SHP77 treated with DMSO at 0.1 percent for 48 hours (cell line): ENCODE measurements around the gene TDRD6.
"Not testable (repeated sequence)": the region's sequence is repeated elsewhere in the genome, so short reads cannot be mapped to it uniquely, and the experiment has no call there.

Experiments used
- DNase-seq: peaks from one replicate; lab custom pipeline; 2025; lab: John Stamatoyannopoulos, UW

TDRD6 gene

DNA sequence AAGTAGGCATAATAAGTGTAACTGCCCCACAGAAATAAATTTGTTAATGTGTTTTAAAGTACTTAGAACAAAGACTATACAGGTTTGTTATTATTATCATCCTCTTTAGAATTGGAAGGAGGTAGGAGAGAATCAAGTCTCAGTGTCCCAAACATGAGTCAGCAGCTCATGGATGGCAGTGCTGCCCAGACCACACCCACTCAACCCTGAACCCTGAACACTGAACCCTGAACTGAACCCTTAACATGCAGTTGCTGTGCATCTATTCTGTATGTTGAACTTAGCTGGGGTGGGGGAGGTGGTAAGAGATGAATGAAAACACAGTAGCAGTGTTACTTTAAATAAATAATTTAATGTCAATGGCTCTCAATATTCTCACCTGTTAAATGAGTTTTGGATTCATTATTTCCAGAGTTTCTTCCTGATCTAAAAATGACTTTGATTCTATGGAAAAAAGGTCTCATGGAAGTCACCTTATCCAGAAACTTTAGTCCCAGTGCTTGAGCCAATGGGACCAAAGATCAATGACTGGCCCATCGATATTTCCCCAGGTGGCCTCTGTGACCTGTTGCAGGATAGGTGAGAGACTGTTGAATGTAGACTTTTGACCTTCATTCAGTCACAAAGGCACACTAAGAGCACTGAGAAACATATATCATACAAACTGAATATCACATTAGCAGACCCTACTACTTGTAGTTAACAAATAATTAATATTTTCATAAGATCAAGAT lies 55.9 kb downstream of the TDRD6 start:
- no peak for DNase-seq

DNA sequence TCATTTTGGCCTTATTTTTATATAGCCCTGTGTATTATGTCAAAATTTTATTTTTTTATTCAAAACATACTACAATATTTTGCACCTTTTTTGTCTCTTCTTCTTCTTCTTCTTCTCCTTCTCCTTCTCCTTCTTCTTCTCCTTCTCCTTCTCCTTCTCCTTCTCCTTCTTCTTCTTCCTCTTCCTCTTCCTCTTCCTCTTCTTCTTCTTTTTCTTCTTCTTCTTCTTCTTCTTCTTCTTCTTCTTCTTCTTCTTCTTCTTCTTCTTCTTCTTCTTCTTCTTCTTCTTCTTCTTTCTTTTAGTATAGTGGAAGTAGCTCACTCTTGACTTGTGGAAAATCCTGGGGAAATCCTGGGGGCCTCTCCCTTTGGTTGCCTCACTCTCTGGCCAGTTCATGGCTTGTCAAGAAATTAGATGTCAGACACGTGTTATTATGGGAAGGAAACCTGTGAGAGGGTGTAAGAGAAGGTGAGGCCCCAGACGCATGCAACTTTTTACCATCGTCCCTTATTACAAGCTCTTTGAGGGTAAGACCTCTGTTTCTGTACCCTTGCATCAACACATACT lies 56.6 kb downstream of the TDRD6 start:
- not testable (repeated sequence) for DNase-seq

- no peak for DNase-seq
Observed at GRCh38 chr6:46745973-46746372, 58.3 kb downstream of the TDRD6 start.

DNA sequence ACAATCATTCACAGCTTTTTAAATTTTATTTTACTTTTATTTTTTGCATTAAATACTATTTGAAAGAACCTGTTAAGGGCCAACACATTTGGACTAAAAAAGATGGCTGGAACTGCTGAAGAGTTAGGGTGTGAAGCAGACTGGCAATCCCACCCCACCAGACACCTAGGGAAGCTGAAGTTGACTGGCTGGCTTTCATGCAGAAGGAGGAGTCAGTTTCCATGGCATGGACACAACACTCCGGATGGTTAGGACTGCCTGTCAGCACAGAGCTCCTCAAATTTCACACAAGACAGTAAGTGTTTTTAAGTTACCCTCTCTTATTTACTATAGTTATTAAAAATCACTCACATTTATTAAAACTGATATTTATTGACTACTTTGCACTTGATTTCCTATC lies 59.0 kb downstream of the TDRD6 start, which contains the start of gene ANKRD66:
TSS of gene ANKRD66 (plus strand) at position 238 of the 400 bp plus-strand sequence. CDS start 5,016 bp downstream, outside the sequence.
- no peak for DNase-seq

GRCh38 chr6:46748940-46749503 lies 61.3 kb downstream of the TDRD6 start:
- no peak for DNase-seq

GRCh38 chr6:46749731-46750130 lies 62.0 kb downstream of the TDRD6 start:
- DNase-seq = no peak

DNA sequence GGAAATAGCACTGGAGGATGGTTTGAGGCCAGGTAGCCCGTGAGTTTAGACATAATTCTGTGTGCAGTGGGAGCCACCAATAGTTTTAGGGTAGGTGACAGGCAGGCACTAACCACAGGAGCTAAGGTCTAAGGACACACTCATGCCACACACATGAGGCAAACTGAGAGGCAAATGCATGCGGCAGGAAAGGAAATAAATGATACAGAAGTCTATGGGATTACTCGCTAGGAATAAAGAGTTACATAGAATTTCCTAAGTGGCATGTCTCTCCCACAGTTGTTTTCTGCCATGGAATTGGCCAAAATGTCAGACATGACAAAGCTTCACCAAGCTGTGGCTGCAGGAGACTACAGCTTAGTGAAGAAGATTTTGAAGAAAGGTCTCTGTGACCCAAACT lies 64.0 kb downstream of the TDRD6 start:
- DNase-seq = no peak
